Upper lobe of left lung (tissue), 4 donors: Measurements from ENCODE around the gene ADD2.

Experiments used
- POLR2A ChIP-seq, 4 donors: fragments of 450-650 bp; IDR thresholded peaks; one replicate each; pipeline ENCODE4 v1.5.1; 2016 to 2017; ENCODE audit warnings: antibody characterized with exemption in 4 of 4, mild to moderate bottlenecking in 2 of 4
- TF ChIP-seq, protein P1 (sequence below), 6 experiments: fragments of 450-650 bp in 4 of 6; fragments of 200-600 bp in 2 of 6; sonication (generic) in 2 of 6; IDR thresholded peaks; one replicate each; pipeline ENCODE4 v1.5.1; 2016 to 2019; ENCODE audit warnings: antibody characterized with exemption in 6 of 6

- TF ChIP-seq, protein P1, sequence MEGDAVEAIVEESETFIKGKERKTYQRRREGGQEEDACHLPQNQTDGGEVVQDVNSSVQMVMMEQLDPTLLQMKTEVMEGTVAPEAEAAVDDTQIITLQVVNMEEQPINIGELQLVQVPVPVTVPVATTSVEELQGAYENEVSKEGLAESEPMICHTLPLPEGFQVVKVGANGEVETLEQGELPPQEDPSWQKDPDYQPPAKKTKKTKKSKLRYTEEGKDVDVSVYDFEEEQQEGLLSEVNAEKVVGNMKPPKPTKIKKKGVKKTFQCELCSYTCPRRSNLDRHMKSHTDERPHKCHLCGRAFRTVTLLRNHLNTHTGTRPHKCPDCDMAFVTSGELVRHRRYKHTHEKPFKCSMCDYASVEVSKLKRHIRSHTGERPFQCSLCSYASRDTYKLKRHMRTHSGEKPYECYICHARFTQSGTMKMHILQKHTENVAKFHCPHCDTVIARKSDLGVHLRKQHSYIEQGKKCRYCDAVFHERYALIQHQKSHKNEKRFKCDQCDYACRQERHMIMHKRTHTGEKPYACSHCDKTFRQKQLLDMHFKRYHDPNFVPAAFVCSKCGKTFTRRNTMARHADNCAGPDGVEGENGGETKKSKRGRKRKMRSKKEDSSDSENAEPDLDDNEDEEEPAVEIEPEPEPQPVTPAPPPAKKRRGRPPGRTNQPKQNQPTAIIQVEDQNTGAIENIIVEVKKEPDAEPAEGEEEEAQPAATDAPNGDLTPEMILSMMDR (IDR thresholded peaks at IDR 0.05) = no peak
- no peak for TF ChIP-seq POLR2A (IDR thresholded peaks at IDR 0.05)
Measured at GRCh38 chr2:70797506-70797905, 29.5 kb upstream of the ADD2 start.
